ENCODE measurements around the gene SKOR1. TPM values are rescaled to one million over a fixed set of nuclear protein-coding genes. Genes with fewer than 3 reads are reported as not detected.

Gene SKOR1
- total RNA-seq, 1 experiment from 2014 or later = 0.22 TPM

DNA sequence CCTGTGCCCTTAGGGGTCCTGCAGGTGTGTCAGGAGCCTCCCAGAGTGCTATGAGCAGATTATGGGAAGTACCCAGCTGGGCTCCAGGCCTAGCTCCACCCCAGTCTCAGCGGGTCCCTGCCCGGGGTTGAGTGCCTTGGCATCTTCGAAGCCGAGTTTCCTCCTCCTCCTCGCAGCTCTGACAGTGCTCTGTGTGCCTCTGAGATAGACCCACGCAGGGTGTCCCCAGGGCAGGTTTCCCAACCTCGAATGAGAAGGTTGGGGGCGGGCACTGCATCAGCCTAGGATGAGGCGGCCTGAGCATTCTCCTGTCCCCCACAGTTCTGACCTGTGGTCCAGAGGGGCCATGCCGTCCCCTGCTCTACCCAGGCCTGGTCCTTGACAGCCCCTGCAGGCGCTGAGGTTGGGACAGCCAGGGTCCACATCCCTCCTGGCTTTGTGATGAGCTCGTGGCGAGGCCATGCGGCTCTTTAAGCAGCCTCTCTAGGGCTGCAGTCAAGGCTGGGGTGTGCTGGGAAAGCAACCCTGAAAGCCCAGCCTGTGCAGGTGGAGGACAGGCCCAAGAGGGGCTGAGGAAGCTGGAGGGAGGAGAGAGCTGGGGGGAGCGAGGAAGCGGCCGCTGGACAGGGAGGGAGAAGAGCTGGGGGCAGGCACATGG, 20.2 kb upstream of the SKOR1 start:
- H3K27ac Mint-ChIP-seq = no peak overlapping the region
- peak; percentile 6; the same call in 1 of the 2 replicates for ATAC-seq
- POLR2A ChIA-PET = interaction anchor here (1.4 kb wide), 1 partner anchor 15 kb away, joined by 3 read pairs; no protein-coding TSS in a partner anchor
- TF ChIP-seq, protein P1, sequence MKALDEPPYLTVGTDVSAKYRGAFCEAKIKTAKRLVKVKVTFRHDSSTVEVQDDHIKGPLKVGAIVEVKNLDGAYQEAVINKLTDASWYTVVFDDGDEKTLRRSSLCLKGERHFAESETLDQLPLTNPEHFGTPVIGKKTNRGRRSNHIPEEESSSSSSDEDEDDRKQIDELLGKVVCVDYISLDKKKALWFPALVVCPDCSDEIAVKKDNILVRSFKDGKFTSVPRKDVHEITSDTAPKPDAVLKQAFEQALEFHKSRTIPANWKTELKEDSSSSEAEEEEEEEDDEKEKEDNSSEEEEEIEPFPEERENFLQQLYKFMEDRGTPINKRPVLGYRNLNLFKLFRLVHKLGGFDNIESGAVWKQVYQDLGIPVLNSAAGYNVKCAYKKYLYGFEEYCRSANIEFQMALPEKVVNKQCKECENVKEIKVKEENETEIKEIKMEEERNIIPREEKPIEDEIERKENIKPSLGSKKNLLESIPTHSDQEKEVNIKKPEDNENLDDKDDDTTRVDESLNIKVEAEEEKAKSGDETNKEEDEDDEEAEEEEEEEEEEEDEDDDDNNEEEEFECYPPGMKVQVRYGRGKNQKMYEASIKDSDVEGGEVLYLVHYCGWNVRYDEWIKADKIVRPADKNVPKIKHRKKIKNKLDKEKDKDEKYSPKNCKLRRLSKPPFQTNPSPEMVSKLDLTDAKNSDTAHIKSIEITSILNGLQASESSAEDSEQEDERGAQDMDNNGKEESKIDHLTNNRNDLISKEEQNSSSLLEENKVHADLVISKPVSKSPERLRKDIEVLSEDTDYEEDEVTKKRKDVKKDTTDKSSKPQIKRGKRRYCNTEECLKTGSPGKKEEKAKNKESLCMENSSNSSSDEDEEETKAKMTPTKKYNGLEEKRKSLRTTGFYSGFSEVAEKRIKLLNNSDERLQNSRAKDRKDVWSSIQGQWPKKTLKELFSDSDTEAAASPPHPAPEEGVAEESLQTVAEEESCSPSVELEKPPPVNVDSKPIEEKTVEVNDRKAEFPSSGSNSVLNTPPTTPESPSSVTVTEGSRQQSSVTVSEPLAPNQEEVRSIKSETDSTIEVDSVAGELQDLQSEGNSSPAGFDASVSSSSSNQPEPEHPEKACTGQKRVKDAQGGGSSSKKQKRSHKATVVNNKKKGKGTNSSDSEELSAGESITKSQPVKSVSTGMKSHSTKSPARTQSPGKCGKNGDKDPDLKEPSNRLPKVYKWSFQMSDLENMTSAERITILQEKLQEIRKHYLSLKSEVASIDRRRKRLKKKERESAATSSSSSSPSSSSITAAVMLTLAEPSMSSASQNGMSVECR (CRISPR knock-in tag; IDR thresholded peaks at IDR 0.05; ENCODE audit: borderline replicate concordance) = no peak
- TF ChIP-seq FOXK1 (CRISPR knock-in tag; IDR thresholded peaks at IDR 0.05) (no peak), ETV6 (CRISPR knock-in tag; IDR thresholded peaks at IDR 0.05) (no peak), ZNF317 (CRISPR knock-in tag; IDR thresholded peaks at IDR 0.05; ENCODE audit: borderline replicate concordance, low read depth) (no peak), MYBL2 (CRISPR knock-in tag; IDR thresholded peaks at IDR 0.05) (no peak), HMGA2 (CRISPR knock-in tag; IDR thresholded peaks at IDR 0.05) (no peak), GRHL2 (CRISPR knock-in tag; IDR thresholded peaks at IDR 0.05; ENCODE audit: insufficient replicate concordance, severe bottlenecking) (no peak), ZNF671 (CRISPR knock-in tag; IDR thresholded peaks at IDR 0.05) (no peak), ATF1 (CRISPR knock-in tag; IDR thresholded peaks at IDR 0.05) (no peak), SMAD4 (CRISPR knock-in tag; IDR thresholded peaks at IDR 0.05) (no peak), CREM (CRISPR knock-in tag; IDR thresholded peaks at IDR 0.05) (no peak), TEAD1 (CRISPR knock-in tag; IDR thresholded peaks at IDR 0.05) (no peak), ESRRA (CRISPR knock-in tag; IDR thresholded peaks at IDR 0.05; ENCODE audit: borderline replicate concordance) (no peak)
- TF ChIP-seq, protein P2, sequence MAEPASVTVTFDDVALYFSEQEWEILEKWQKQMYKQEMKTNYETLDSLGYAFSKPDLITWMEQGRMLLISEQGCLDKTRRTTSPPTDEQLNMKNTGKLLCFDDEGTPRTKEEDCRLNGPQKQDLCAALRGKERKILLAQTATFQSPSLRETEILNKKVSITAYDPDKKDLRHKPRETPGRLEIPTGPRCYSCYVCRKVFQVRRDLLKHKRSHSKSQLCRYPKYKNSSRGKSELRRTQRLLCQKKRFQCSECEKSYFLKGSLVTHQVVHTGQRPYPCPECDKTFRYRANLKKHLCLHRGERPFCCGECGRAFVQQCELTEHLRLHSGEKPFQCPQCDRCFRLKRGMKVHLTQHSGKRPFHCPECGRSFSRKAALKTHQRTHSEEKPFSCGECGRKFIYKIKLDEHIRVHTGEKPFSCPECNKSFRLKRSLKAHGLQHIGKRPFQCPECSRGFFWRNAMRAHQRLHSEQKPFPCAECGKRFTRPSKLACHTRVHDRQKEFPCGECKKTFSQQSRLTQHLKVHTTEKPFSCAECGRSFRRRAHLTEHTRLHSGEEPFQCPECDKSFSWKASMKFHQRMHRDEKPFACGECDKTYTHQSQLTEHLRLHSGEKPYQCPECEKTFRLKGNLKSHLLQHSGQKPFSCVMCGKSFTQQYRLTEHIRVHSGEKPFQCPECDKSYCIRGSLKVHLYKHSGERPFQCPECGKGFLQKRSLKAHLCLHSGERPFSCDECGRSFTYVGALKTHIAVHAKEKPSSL (CRISPR knock-in tag; conservative IDR thresholded peaks at IDR 0.05) = no peak
- TF ChIP-seq, protein P3, sequence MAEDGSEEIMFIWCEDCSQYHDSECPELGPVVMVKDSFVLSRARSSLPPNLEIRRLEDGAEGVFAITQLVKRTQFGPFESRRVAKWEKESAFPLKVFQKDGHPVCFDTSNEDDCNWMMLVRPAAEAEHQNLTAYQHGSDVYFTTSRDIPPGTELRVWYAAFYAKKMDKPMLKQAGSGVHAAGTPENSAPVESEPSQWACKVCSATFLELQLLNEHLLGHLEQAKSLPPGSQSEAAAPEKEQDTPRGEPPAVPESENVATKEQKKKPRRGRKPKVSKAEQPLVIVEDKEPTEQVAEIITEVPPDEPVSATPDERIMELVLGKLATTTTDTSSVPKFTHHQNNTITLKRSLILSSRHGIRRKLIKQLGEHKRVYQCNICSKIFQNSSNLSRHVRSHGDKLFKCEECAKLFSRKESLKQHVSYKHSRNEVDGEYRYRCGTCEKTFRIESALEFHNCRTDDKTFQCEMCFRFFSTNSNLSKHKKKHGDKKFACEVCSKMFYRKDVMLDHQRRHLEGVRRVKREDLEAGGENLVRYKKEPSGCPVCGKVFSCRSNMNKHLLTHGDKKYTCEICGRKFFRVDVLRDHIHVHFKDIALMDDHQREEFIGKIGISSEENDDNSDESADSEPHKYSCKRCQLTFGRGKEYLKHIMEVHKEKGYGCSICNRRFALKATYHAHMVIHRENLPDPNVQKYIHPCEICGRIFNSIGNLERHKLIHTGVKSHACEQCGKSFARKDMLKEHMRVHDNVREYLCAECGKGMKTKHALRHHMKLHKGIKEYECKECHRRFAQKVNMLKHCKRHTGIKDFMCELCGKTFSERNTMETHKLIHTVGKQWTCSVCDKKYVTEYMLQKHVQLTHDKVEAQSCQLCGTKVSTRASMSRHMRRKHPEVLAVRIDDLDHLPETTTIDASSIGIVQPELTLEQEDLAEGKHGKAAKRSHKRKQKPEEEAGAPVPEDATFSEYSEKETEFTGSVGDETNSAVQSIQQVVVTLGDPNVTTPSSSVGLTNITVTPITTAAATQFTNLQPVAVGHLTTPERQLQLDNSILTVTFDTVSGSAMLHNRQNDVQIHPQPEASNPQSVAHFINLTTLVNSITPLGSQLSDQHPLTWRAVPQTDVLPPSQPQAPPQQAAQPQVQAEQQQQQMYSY (CRISPR knock-in tag; IDR thresholded peaks at IDR 0.05) = no peak
- TF ChIP-seq, protein P4, sequence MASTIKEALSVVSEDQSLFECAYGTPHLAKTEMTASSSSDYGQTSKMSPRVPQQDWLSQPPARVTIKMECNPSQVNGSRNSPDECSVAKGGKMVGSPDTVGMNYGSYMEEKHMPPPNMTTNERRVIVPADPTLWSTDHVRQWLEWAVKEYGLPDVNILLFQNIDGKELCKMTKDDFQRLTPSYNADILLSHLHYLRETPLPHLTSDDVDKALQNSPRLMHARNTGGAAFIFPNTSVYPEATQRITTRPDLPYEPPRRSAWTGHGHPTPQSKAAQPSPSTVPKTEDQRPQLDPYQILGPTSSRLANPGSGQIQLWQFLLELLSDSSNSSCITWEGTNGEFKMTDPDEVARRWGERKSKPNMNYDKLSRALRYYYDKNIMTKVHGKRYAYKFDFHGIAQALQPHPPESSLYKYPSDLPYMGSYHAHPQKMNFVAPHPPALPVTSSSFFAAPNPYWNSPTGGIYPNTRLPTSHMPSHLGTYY (CRISPR knock-in tag; IDR thresholded peaks at IDR 0.05) = no peak
- TF ChIP-seq, protein P5, sequence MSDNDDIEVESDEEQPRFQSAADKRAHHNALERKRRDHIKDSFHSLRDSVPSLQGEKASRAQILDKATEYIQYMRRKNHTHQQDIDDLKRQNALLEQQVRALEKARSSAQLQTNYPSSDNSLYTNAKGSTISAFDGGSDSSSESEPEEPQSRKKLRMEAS (CRISPR knock-in tag; IDR thresholded peaks at IDR 0.05) = no peak
- TF ChIP-seq, protein P6, sequence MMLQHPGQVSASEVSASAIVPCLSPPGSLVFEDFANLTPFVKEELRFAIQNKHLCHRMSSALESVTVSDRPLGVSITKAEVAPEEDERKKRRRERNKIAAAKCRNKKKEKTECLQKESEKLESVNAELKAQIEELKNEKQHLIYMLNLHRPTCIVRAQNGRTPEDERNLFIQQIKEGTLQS (CRISPR knock-in tag; conservative IDR thresholded peaks at IDR 0.05) = no peak
- TF ChIP-seq, protein P7, sequence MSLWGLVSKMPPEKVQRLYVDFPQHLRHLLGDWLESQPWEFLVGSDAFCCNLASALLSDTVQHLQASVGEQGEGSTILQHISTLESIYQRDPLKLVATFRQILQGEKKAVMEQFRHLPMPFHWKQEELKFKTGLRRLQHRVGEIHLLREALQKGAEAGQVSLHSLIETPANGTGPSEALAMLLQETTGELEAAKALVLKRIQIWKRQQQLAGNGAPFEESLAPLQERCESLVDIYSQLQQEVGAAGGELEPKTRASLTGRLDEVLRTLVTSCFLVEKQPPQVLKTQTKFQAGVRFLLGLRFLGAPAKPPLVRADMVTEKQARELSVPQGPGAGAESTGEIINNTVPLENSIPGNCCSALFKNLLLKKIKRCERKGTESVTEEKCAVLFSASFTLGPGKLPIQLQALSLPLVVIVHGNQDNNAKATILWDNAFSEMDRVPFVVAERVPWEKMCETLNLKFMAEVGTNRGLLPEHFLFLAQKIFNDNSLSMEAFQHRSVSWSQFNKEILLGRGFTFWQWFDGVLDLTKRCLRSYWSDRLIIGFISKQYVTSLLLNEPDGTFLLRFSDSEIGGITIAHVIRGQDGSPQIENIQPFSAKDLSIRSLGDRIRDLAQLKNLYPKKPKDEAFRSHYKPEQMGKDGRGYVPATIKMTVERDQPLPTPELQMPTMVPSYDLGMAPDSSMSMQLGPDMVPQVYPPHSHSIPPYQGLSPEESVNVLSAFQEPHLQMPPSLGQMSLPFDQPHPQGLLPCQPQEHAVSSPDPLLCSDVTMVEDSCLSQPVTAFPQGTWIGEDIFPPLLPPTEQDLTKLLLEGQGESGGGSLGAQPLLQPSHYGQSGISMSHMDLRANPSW (CRISPR knock-in tag; conservative IDR thresholded peaks at IDR 0.05; ENCODE audit: low read depth) = no peak

More for the DNA sequence above, 20.2 kb upstream of the SKOR1 start:
- Mint-ChIP-seq H3K4me3 (no peak overlapping the region), H3K36me3 (no peaks in the 10 kb centered on the region), H3K4me1 (peaks cover 29% of the 10 kb centered on the region), H3K9me3 (no peaks in the 10 kb centered on the region), H3K27me3 (ENCODE audit: low read depth) (no peaks in the 10 kb centered on the region)
- no peak for DNase-seq (ENCODE audit: low spot score)
- CTCF ChIA-PET = interaction anchor here (1.0 to 1.7 kb wide), 3 partner anchors 16 to 192 kb away, joined by 3 read pairs; no protein-coding TSS in a partner anchor

All from WTC11 (cell line).